HG02759 (cell line): ENCODE data around the gene CGNL1.

Experiments used
- ATAC-seq: cut with Tn5 transposase; IDR thresholded peaks from one replicate; pipeline ENCODE4 v1.9.1; 2021; ENCODE audit warnings: mild to moderate bottlenecking, moderate library complexity; ENCODE audit not compliant: unreplicated experiment

The CGNL1 gene

GRCh38 chr15:57541805-57542504 lies 165.7 kb downstream of the CGNL1 start:
- ATAC-seq = no peak

DNA sequence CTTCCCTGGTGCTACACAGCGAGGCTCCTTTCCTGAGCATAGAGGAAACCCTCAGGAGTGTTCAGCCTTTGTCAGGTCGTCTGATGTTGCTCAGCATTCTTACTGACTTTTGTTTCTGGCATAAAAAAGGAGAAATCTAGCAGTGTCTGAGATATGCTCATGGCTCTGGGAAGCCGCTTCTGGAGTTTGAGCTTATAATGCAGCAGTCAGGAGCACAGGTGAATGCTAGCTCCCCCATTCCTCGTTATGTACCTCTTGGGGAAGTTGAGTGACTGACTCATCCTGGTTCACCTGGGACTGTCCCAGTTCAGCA lies 166.2 kb downstream of the CGNL1 start:
- no peak for ATAC-seq

GRCh38 chr15:57544848-57545480 lies 168.7 kb downstream of the CGNL1 start:
- no peak for ATAC-seq

- no peak for ATAC-seq
Measured at GRCh38 chr15:57545995-57546394, 169.7 kb downstream of the CGNL1 start.

DNA sequence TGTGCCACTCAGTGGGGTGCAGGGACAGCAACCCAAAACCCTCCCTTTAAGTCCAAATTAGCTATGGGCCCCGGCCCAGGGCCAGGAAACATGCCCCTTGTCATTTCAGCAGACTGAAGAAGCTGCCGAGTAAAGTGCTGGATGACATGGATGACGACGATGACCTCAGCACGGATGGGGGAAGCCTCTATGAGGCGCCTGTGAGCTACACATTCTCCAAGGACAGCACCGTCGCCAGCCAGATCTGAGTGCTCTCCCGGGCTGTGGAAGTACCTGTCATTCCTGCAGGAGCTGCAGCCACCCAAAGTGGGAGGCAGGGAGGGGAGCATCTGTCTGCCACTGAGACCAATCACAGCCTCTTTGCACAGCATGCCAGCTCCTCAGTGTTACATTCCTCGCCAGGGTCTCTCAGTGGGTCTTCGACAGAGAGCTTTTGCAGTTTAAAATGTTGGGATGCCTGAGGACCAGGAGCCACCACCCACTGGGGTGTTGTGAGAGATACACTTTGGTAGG lies 171.0 kb downstream of the CGNL1 start:
- ATAC-seq = no peak

GRCh38 chr15:57548351-57548750 lies 172.0 kb downstream of the CGNL1 start:
- ATAC-seq = no peak

DNA sequence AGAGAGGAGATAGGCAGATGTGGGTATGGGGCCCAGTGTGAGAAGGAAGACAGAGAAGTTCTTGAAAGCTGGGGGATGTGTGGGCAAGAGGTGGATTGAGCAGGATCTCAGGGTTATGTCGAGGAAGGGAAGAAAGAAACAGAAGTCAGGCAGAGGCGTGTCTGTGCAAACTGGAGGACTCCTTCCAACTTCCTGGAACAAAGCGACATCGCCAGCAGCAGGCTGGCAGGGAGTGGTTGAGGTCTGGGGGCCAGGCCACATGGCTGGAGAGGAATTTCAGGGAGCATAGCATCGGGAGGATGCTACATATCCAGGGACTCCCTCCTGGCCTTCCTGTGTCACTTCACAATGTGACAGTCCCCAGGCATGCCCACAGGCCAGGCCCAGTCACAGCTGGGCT lies 172.5 kb downstream of the CGNL1 start:
- no peak for ATAC-seq

DNA sequence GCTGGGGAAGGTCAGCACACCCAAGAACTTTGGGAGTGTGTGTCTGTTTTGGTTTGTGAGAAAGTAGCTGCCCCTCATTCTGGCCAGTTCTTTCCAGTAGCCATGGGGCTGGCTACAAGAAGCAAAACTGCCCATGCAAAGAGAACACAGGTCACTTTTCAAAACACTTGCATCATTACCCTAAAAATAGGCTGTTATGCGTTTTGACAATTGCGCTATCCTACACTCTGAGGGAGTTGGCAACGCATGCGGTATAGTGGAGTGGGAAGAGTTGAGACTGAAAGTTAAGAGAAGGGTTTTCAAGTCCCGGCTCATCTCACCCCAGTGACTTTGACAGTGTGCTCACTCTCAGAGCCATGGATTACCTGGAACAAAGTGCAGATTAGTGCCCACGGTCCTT lies 173.6 kb downstream of the CGNL1 start:
- ATAC-seq = no peak

DNA sequence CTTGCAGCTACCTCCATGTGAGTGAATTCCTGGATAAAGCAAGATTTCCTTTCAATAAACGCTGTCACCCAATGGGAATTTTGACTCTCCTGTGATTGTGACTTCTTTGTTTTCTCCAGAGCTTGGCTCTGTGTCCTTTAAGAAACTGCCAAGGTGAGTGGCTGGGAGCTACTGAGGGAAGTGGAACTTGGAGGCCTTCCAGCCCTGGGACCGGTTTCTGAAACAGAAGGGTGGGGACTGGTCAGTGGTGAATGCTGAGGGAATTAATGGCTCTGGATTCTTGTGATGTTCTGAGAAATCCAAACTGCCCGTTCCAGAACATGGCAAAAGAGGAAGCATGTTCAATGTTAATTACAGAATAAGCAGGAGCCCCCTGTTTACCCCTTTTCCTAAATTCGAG lies 174.3 kb downstream of the CGNL1 start:
- no peak for ATAC-seq

GRCh38 chr15:57551715-57552677 lies 175.7 kb downstream of the CGNL1 start:
- ATAC-seq = no peak

DNA sequence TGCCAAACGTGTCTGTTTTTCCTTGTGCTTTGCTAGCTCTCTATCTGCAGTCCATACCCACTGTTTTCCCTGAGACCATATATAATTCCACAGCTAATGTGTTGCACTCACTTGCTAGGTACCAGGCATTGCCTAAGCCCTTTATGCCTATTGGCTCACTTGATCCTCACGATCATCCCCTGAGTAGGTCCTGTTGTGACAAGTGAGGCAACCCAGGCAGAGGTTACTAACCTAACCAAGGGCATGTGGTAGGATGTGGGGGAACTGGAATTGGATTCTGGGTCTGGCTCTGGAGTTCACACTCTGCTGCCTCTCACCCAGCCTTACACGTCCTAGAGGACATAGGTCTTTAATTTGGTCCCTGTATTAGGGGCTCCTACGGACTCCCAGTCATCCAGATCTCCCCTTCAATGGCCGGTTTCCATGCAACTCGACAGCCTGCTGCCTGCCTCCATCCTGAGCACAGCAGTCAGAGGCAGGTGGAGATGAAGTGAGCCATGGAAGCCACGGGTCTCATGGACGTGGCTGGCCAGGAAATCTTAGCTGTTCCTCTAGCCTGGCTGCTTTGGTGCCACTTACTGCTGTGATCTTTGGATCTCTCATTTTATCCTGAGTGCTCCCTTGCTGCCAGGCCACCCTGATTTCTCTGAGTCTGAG lies 176.5 kb downstream of the CGNL1 start:
- ATAC-seq = no peak

- no peak for ATAC-seq
Measured at GRCh38 chr15:57553526-57553925, 177.2 kb downstream of the CGNL1 start.

GRCh38 chr15:57554063-57554811 lies 177.9 kb downstream of the CGNL1 start:
- ATAC-seq = no peak

DNA sequence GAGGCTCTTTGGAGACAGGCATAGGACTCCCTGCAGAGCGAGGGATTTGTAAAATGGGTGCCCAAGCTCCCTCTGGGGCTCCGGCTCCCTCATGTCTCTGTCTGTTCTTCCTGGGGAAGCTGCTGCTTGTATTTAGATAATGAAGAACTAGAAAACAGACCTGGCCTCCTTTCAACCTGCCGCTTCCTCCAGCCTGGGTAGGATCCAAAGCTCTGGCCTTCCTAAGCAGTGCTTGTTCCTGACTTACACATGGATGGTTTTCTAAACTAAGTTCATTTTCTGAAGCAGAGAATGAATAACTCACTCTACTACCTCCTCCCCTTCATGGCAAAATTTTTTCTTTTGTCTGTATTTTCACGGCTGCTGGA lies 178.5 kb downstream of the CGNL1 start:
- no peak for ATAC-seq

GRCh38 chr15:57555270-57555669 lies 179.0 kb downstream of the CGNL1 start:
- no peak for ATAC-seq

DNA sequence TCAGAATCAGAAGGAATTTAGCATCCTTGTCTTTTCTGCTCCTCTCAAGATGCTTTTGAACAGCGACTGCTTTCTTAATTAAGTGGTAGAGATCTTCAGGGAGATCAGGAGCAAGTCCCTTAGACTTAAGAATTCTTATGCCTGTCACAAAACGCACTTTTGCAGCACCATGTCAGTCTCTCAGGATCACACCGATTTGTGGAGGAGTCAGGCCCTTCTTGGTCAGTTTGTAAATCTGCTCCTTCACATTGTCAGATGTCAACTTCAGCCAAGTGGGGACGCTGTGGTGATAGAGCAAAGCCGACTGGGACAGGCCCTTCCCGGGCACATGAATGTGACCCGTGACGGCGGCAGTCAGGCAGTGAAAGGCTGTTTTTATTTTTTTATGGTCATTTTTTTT lies 179.7 kb downstream of the CGNL1 start:
- ATAC-seq = no peak

DNA sequence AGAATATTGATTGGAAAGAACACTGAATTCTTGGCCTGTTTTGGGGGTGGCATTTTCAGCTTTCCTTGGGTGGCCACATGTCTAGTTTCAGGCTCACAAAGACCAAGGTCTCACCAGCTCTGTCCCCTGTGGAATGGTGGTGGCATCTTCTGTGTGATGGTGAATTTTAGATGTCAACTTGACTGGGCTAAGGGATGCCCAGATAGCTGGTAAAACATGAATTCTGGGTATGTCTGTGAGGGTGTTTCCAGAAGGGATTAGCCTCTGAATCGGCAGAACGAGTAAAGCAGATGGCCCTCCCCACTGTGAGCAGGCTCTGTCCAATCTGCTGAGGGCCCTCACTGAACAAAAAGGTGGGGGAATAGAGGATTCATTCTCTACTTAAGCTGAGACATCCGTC lies 181.0 kb downstream of the CGNL1 start:
- no peak for ATAC-seq

- no peak for ATAC-seq
Measured at GRCh38 chr15:57557810-57558209, 181.5 kb downstream of the CGNL1 start.

- peak; percentile 44 for ATAC-seq
Measured at GRCh38 chr15:57559875-57560274, 183.6 kb downstream of the CGNL1 start.

DNA sequence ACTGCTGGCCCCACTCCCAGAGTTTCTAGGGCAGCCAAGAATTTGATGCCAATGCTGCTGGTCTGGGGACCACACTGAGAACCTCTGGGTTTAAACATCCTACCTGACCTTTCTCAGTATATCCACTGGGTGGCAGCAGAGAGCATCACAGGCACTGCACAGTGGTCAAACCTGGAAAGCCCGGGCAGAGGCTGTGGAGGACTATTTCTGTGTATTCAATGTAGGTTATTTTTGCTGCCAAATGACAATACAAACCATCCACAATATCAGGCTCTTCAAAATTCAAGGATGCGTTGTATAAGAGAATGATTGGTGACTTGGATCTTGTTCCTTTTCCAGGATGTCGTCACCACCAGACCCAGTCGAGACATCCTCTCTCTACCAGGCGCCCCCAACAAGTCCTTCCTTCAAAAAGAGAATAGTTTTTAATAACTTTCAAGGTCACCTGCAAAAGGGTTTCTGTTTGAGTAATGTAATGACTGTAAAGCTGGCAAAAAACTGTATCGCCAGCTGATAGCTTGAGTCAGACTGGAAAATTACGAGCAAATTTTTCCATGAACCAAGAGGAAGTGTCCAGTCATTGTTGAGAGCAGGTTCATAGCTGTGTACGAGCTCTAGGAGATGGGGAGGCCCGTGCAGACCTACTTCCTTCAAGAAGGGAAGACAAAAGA lies 184.9 kb downstream of the CGNL1 start:
- peak; percentile 76 for ATAC-seq
